CD4-positive, alpha-beta T cell treated with Interleukin-15 for 4 hours (primary cell): ENCODE measurements around the gene NEDD4L.

Source experiments
- DNase-seq: peaks from one replicate; pipeline ENCODE4 v3.0.0-alpha.2; 2020; ENCODE audit warnings: low spot score

The NEDD4L gene

GRCh38 chr18:58401191-58401590 is 357.2 kb downstream of the NEDD4L start:
- DNase-seq = no peak

- DNase-seq = no peak
These were observed 358.2 kb downstream of the NEDD4L start for GRCh38 chr18:58402247-58402646.

GRCh38 chr18:58402951-58403702 is 359.1 kb downstream of the NEDD4L start:
- no peak for DNase-seq

GRCh38 chr18:58403799-58404455 is 359.9 kb downstream of the NEDD4L start:
- DNase-seq = no peak

GRCh38 chr18:58405107-58405898 is 361.3 kb downstream of the NEDD4L start:
- DNase-seq = no peak

- DNase-seq = no peak
These were observed 363.2 kb downstream of the NEDD4L start for GRCh38 chr18:58407263-58407648.

GRCh38 chr18:58407649-58408407 is 363.8 kb downstream of the NEDD4L start:
- DNase-seq = no peak

GRCh38 chr18:58408665-58409064 is 364.6 kb downstream of the NEDD4L start:
- no peak for DNase-seq

GRCh38 chr18:58409802-58410445 is 365.9 kb downstream of the NEDD4L start:
- no peak for DNase-seq

- no peak for DNase-seq
These were observed 367.3 kb downstream of the NEDD4L start for GRCh38 chr18:58411323-58411722.

- no peak for DNase-seq
These were observed 369.0 kb downstream of the NEDD4L start for GRCh38 chr18:58412844-58413666.

GRCh38 chr18:58413667-58414628 is 369.9 kb downstream of the NEDD4L start:
- no peak for DNase-seq

- no peak for DNase-seq
These were observed 372.1 kb downstream of the NEDD4L start for GRCh38 chr18:58416014-58416703.

GRCh38 chr18:58416704-58417683 is 373.0 kb downstream of the NEDD4L start:
- no peak for DNase-seq

GRCh38 chr18:58417752-58418151 is 373.7 kb downstream of the NEDD4L start:
- no peak for DNase-seq

- DNase-seq = no peak
These were observed 374.3 kb downstream of the NEDD4L start for GRCh38 chr18:58418361-58418760.

- DNase-seq = no peak
These were observed 375.7 kb downstream of the NEDD4L start for GRCh38 chr18:58419587-58420199.
